HEK293T (cell line): Measurements from ENCODE around the gene ARHGEF28.

ENCODE experiments used
- FOXK2 ChIP-seq: fragments of 450-650 bp; IDR thresholded peaks from 2 replicates; pipeline ENCODE4 v1.6.1; 2016; ENCODE audit warnings: mild to moderate bottlenecking
- FOXM1 ChIP-seq: fragments of 450-650 bp; IDR thresholded peaks from 2 replicates; pipeline ENCODE4 v1.6.1; 2017; ENCODE audit warnings: mild to moderate bottlenecking, borderline replicate concordance
- SP1 ChIP-seq: fragments of 450-650 bp; IDR thresholded peaks from 2 replicates; pipeline ENCODE4 v1.6.1; 2017
- ZNF384 ChIP-seq: fragments of 450-650 bp; IDR thresholded peaks from 2 replicates; pipeline ENCODE4 v1.6.1; 2016

- no peak for TF ChIP-seq SP1
- no peak for TF ChIP-seq FOXM1
- no peak for TF ChIP-seq ZNF384
- no peak for TF ChIP-seq FOXK2
These were observed 208.7 kb downstream of the ARHGEF28 start for GRCh38 chr5:73834693-73835092.
